UCSD-AML1 (cell line): ENCODE measurements around the gene GNS.
"Not testable (repeated sequence)": the region's sequence is repeated elsewhere in the genome, so short reads cannot be mapped to it uniquely, and the experiment has no call there.

Experiments
- DNase-seq: peaks from one replicate; lab custom pipeline; 2025; ENCODE audit not compliant: unreplicated experiment; lab: John Stamatoyannopoulos, UW

GNS gene

GRCh38 chr12:64700532-64700931 lies 58.7 kb downstream of the GNS start:
- no peak for DNase-seq

GRCh38 chr12:64699504-64700115 lies 59.6 kb downstream of the GNS start:
- no peak for DNase-seq

GRCh38 chr12:64696080-64696741 lies 63.0 kb downstream of the GNS start:
- DNase-seq = no peak

- no peak for DNase-seq
Observed at GRCh38 chr12:64695550-64695949, 63.7 kb downstream of the GNS start.

- no peak for DNase-seq
Observed at GRCh38 chr12:64694130-64695040, 64.8 kb downstream of the GNS start.

GRCh38 chr12:64691795-64692583 lies 67.2 kb downstream of the GNS start:
- DNase-seq = no peak

- no peak for DNase-seq
Observed at GRCh38 chr12:64691227-64691794, 67.9 kb downstream of the GNS start.

GRCh38 chr12:64690236-64690635 lies 69.0 kb downstream of the GNS start:
- not testable (repeated sequence) for DNase-seq

- DNase-seq = no peak
Observed at GRCh38 chr12:64688715-64689114, 70.5 kb downstream of the GNS start.

GRCh38 chr12:64688219-64688618 lies 71.0 kb downstream of the GNS start:
- no peak for DNase-seq

GRCh38 chr12:64687816-64688215 lies 71.4 kb downstream of the GNS start:
- peak; percentile 16 for DNase-seq

- no peak for DNase-seq
Observed at GRCh38 chr12:64685605-64686004, 73.6 kb downstream of the GNS start.

GRCh38 chr12:64685050-64685449 lies 74.2 kb downstream of the GNS start:
- DNase-seq = no peak

GRCh38 chr12:64683816-64684543 lies 75.2 kb downstream of the GNS start:
- no peak for DNase-seq

- no peak for DNase-seq
Observed at GRCh38 chr12:64682572-64683277, 76.5 kb downstream of the GNS start.

- DNase-seq = peak; percentile 18
Observed at GRCh38 chr12:64681200-64682052, 77.8 kb downstream of the GNS start.

- DNase-seq = no peak
Observed at GRCh38 chr12:64680235-64680634, 79.0 kb downstream of the GNS start.

- no peak for DNase-seq
Observed at GRCh38 chr12:64679487-64680001, 79.7 kb downstream of the GNS start.
